ENCODE measurements around the gene NACA2.

GRCh38 chr17:61611323-61611722 is 20.3 kb upstream of the NACA2 start:
- TF ChIP-seq CTCF (conservative IDR thresholded peaks at IDR 0.05; ENCODE audit: low read depth, low read length), result no peak
- TF ChIP-seq RCOR1 (IDR thresholded peaks at IDR 0.05; ENCODE audit: insufficient replicate concordance, low read length), result no peak
- TF ChIP-seq BHLHE40 (IDR thresholded peaks at IDR 0.05; ENCODE audit: low read depth, low read length), result no peak
- TF ChIP-seq RFX5 (IDR thresholded peaks at IDR 0.05; ENCODE audit: low read depth, low read length), result no peak
- no peak for TF ChIP-seq MXI1 (IDR thresholded peaks at IDR 0.05; ENCODE audit: borderline replicate concordance, low read depth, low read length)

Data from IMR-90 (cell line).